MCF 10A (cell line): ENCODE measurements around the gene ZFX. TPM values are rescaled to one million over a fixed set of nuclear protein-coding genes. Genes with fewer than 3 reads are reported as not detected.

Experiments
- BruUV-seq: library from RNA; stranded (reverse); fragments of 400-500 nt; replicated peaks from 2 replicates; lab custom pipeline; 2021; lab: Mats Ljungman, UMichigan
- CTCF ChIA-PET: fragments of 300-600 bp; sonication (Branson Sonifier 250); formaldehyde crosslinking; extraction: SDS; loops from one replicate; lab custom pipeline; 2021; ENCODE audit warnings: antibody characterized with exemption, inconsistent platforms; lab: Yijun Ruan, JAX
- POLR2A ChIA-PET: fragments of 300-600, 350-650 bp; sonication (Branson Sonifier 250); formaldehyde crosslinking; extraction: SDS; loops from one replicate; lab custom pipeline; 2020; ENCODE audit warnings: antibody characterized with exemption, inconsistent platforms; lab: Yijun Ruan, JAX
- DNase-seq: peaks from one replicate; pipeline ENCODE4 v3.0.0-alpha.2; 2018; ENCODE audit not compliant: unreplicated experiment
- H3K27ac Mint-ChIP-seq: one replicate; pipeline ENCODE4 v1.8.0; 2022; ENCODE audit warnings: mild to moderate bottlenecking, low read depth, mixed read lengths; ENCODE audit not compliant: unreplicated experiment
- H3K27me3 Mint-ChIP-seq: one replicate; pipeline ENCODE4 v1.8.0; 2022; ENCODE audit warnings: mixed read lengths; ENCODE audit not compliant: insufficient read depth, unreplicated experiment
- H3K36me3 Mint-ChIP-seq: one replicate; pipeline ENCODE4 v1.8.0; 2022; ENCODE audit warnings: mild to moderate bottlenecking, moderate library complexity, mixed read lengths; ENCODE audit not compliant: insufficient read depth, unreplicated experiment
- H3K4me1 Mint-ChIP-seq: one replicate; pipeline ENCODE4 v1.8.0; 2022; ENCODE audit warnings: mixed read lengths; ENCODE audit not compliant: insufficient read depth, unreplicated experiment
- H3K4me3 Mint-ChIP-seq: one replicate; pipeline ENCODE4 v1.8.0; 2022; ENCODE audit warnings: mild to moderate bottlenecking, moderate library complexity, mixed read lengths; ENCODE audit not compliant: unreplicated experiment
- H3K9me3 Mint-ChIP-seq: one replicate; pipeline ENCODE4 v1.8.0; 2022; ENCODE audit warnings: mixed read lengths; ENCODE audit not compliant: unreplicated experiment
- intact Hi-C: fragments of 100-400 bp; cut with micrococcal nuclease; formaldehyde crosslinking; loops from 2 replicates; pipeline ENCODE4 v1.14.1; 2022
- total RNA-seq: library from RNA; stranded (reverse); gene quantifications from 2 replicates; pipeline ENCODE4 v1.2.3, GENCODE V29; 2022
- TF ChIP-seq, protein P1 (sequence below): fragments of 200-600 bp; IDR thresholded peaks from one replicate; pipeline ENCODE4 v1.8.0; 2022; ENCODE audit warnings: antibody characterized with exemption, mild to moderate bottlenecking; ENCODE audit not compliant: unreplicated experiment

ZFX gene
- total RNA-seq, 1 experiment from 2014 or later: 72.3 TPM

GRCh38 chrX:24231641-24232179, 82.2 kb downstream of the ZFX start:
- H3K27ac Mint-ChIP-seq: no peak overlapping the region
- H3K9me3 Mint-ChIP-seq: no peaks in the 10 kb centered on the region
- ChIA-PET CTCF (interaction anchor here (0.7 to 5.7 kb wide), 3 partner anchors 11 to 178 kb away, joined by 4 to 28 read pairs (median 6); no protein-coding TSS in a partner anchor), POLR2A (interaction anchor here (1.5 to 1.7 kb wide), 2 partner anchors 16 to 24 kb away, joined by 5 to 8 read pairs; no protein-coding TSS in a partner anchor)
- DNase-seq: no peak
- H3K4me1 Mint-ChIP-seq: peaks cover 6% of the 10 kb centered on the region
- TF ChIP-seq, protein P1, sequence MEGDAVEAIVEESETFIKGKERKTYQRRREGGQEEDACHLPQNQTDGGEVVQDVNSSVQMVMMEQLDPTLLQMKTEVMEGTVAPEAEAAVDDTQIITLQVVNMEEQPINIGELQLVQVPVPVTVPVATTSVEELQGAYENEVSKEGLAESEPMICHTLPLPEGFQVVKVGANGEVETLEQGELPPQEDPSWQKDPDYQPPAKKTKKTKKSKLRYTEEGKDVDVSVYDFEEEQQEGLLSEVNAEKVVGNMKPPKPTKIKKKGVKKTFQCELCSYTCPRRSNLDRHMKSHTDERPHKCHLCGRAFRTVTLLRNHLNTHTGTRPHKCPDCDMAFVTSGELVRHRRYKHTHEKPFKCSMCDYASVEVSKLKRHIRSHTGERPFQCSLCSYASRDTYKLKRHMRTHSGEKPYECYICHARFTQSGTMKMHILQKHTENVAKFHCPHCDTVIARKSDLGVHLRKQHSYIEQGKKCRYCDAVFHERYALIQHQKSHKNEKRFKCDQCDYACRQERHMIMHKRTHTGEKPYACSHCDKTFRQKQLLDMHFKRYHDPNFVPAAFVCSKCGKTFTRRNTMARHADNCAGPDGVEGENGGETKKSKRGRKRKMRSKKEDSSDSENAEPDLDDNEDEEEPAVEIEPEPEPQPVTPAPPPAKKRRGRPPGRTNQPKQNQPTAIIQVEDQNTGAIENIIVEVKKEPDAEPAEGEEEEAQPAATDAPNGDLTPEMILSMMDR: no peak
- no peaks in the 10 kb centered on the region for H3K36me3 Mint-ChIP-seq
- no peak overlapping the region for H3K4me3 Mint-ChIP-seq
- no TSS peak for BruUV-seq
- peaks cover 30% of the 10 kb centered on the region for H3K27me3 Mint-ChIP-seq
- intact Hi-C loops: no loop called here

DNA sequence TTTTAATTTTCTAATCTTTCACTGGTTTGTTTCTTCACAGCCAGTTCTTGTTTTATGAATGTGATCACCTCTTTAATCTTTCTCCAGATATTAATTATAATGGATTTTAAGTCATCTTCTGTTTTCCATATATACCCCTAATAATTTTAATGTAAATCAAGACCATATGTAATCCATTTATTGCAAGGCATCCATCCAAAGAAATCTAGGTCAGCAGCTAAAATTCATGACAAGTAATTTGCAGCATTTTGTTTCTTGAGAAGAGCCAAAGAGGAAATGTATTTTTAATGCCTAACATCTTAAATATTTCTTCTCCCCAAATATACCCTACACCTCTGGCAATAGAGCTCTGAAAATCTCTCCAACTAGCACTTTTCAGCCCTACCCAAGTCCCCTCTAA, 83.3 kb downstream of the ZFX start:
- POLR2A ChIA-PET: interaction anchor here (0.7 to 0.8 kb wide), 3 partner anchors 11 to 107 kb away, joined by 3 read pairs; no protein-coding TSS in a partner anchor
- H3K27ac Mint-ChIP-seq: no peak overlapping the region
- intact Hi-C loops: no loop called here
- H3K4me1 Mint-ChIP-seq: peaks cover 6% of the 10 kb centered on the region
- CTCF ChIA-PET: interaction anchor here (5.7 kb wide), 1 partner anchor 10 kb away, joined by 28 read pairs; no protein-coding TSS in a partner anchor
- no peaks in the 10 kb centered on the region for H3K9me3 Mint-ChIP-seq
- TF ChIP-seq, protein P1: no peak
- BruUV-seq: no TSS peak
- no peaks in the 10 kb centered on the region for H3K36me3 Mint-ChIP-seq
- no peak overlapping the region for H3K4me3 Mint-ChIP-seq
- H3K27me3 Mint-ChIP-seq: peaks cover 37% of the 10 kb centered on the region
- DNase-seq: no peak

- POLR2A ChIA-PET: no interaction called here
- CTCF ChIA-PET: interaction anchor here (0.6 to 5.7 kb wide), 2 partner anchors 7 to 153 kb away, joined by 3 to 28 read pairs; no protein-coding TSS in a partner anchor
- Mint-ChIP-seq H3K36me3 (no peaks in the 10 kb centered on the region), H3K27ac (no peak overlapping the region), H3K4me1 (peaks cover 6% of the 10 kb centered on the region), H3K4me3 (no peak overlapping the region), H3K9me3 (no peaks in the 10 kb centered on the region), H3K27me3 (peaks cover 45% of the 10 kb centered on the region)
- DNase-seq: no peak
- TF ChIP-seq, protein P1: no peak
- intact Hi-C loops: no loop called here
- BruUV-seq: no TSS peak
Observed at GRCh38 chrX:24235084-24235710, 85.7 kb downstream of the ZFX start.
